Fibroblast of lung (primary cell): ENCODE measurements around the gene AGAP9.
A peak's percentile ranks its signal among the peaks of the same experiment; 100 is the strongest.
"Not testable (repeated sequence)": the region's sequence is repeated elsewhere in the genome, so short reads cannot be mapped to it uniquely, and the experiment has no call there.

Experiments used
- CTCF ChIP-seq, 2 donors: IDR thresholded peaks in 1 of 2; conservative IDR thresholded peaks in 1 of 2; 1 replicate in 1 of 2; 2 replicates in 1 of 2; pipeline ENCODE4 v1.5.1; 2011 to 2012; ENCODE audit warnings: low read length in 2 of 2, control low read depth in 1 of 2, inconsistent platforms in 1 of 2, low read depth in 1 of 2, mild to moderate bottlenecking in 1 of 2
- EZH2 ChIP-seq: IDR thresholded peaks from 2 replicates; pipeline ENCODE4 v1.5.1; 2012; ENCODE audit warnings: low read length, control low read depth, mild to moderate bottlenecking; ENCODE audit errors: missing control alignments

- peak; percentile 12 to 21 for TF ChIP-seq CTCF (conservative IDR thresholded peaks at IDR 0.05 in 1 of 2, IDR thresholded peaks at IDR 0.05 in 1 of 2; ENCODE audit: low read depth in 1 of 2, low read length in 2 of 2)
- not testable (repeated sequence) for TF ChIP-seq EZH2
Observed at GRCh38 chr10:47552719-47553118, 29.3 kb upstream of the AGAP9 start.
